Measurements from ENCODE around the gene KIT.

Gene KIT

DNA sequence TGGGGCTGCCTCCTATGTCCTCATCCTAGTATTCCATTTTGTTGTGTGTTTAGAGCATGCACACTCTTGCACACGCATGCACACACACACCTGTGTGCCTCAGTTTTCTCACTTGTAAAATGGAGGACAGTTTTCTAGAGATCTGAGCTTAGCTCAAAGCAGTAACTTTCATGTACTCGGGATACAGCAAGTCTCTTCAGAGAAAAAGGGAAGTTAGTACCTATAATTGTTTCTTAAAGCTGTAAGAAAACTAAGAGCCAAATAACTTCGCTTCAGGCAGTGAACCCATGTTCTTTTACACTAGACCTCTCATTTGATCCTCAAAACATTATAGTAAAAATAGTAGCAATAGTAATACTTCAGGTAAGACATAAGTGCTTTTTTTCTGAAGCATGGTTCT, 49.6 kb downstream of the KIT start:
- DNase-seq, result no peak

DNA sequence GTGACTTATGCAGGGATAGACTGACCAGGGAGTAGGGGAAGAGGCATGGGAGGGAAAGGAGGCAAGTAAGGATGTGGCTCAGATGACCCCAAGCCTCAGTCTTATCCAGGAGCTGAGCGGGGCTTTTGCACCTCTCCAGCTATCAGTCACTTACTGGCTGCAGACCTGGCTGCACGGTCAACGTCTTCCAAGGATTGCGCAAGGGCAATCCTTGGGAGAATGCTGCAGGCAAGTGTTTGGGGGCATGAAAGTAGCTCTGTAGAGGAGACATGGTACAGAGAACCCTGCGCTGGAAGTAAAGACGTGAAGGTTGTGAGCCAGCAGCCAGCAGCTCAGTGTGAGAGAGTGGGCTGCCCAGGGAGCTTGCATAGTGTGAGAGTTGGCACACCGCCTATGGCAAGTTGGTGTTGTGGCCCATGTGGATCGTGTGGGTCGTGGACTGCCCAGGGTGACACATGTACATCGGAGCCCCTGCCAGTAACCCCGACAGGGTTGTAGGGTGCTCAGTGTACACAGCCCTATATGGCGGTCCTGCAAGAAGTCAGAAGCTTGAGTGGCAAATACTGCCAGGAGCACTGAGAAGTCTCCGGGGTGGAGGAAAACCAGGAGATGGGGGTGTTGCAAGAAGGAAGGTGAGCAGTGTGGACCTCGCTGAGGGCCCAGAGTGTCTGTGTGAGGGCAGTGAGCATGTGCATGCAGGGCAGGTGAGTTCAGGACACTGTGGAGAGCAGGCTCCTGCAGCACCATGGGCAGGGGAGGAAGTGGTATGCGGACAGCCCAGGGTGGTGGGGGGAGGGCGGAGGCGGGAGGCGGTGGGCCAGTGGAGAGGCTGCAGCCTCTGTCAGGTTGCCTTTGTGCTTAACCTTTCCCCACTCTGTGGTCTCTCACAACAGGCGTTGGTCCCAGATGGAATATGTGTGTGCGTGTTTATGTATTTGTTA, 50.9 kb downstream of the KIT start:
- no peak for DNase-seq

DNA sequence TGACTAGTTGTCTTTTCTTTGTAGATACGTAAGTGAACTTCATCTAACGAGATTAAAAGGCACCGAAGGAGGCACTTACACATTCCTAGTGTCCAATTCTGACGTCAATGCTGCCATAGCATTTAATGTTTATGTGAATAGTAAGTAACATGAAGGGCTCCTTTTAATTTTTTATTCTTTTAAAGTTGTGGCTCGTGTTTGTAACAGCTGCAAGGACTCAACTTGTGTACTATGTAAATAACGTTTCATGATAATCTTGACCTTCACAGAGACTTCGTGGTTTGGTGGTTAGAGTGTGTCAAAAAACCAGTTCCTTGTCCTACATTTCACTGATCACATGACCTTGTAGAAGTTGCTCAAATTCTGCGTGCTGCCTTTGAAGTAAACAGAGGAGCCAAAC, 51.6 kb downstream of the KIT start:
- DNase-seq, result peak; percentile 12

DNA sequence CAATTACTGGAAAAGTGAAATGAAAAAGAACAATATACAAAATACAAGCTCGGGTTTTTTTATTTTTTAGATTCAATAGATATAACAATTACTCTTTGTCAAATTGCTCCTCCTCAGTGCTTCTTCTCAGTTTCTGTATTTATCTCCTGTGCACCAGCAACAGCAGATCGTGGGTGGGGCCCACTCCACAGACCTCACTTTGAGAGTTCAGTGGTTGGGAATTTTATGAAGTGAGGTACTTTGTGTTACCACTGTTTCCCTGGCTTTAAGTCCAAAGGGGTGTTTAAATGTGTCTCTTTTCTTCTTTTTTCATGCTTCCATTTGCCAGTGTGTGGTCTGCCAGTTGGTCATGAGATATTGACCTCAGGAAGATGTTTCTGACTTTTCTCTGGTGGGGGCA, 54.4 kb downstream of the KIT start:
- no peak for DNase-seq

DNA sequence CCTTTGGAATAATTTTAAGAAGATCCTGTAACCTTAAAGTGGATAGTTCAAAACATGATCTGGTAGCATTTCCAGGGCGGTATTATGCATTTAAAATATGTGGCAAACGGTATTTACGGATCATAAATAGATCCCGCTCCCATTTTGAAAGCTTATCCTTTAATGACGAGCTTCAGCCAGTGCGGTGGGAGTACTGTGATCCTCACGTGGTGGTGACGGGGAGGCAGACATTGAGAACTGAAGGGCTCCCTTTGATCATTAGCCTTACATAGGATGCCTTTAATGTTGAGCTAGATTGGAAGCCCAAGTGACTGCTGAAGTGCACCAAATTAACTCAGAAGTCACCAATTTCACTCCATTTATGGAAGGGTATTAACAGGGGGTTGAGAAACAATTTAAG, 56.9 kb downstream of the KIT start:
- DNase-seq, result no peak

DNA sequence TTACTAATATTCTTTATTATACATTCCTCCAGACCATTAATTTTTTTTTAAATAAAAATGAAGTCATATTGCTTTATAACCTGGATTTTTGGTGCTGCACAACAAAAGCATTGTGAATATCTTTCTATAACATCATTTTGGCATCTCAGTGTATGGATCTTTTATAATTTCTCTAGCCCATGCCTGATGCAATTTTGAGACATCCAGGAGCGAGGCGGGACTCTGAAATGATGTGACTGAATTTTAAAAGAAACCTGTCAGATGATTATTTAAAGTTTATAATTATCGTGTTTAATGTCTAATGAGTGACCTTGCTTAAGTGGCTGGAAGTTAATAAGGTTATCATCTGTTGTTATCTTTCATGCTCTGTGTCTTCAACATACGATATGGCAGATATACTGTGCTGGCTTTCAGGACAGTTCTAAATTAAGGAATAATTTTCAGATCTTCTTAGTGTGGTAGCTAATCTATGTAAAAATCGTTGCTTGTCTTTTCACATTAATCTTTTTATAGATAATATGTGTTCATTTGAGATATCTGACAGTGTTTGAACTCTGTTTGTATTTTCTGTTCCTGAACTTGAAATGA, 58.8 kb downstream of the KIT start:
- DNase-seq, result no peak

DNA sequence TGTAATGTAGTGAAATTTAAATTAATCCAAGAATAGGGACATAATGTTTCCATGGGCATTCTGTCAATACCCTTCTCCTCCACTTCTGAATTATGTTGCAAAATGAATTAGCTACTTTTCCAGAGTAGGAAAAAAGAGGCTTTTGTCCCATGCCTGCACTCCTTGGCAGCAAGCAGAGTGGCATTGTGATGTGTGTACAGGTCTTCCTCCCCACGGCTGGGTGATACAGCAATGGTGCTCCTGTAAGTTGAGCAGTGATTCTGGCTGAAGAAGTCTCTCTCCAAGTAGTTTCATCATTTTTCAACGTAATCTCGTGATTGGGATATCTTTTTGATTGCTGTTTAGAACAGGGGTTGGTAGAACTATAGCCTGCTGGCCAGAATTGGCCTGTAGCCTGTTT, 59.9 kb downstream of the KIT start:
- no peak for DNase-seq

DNA sequence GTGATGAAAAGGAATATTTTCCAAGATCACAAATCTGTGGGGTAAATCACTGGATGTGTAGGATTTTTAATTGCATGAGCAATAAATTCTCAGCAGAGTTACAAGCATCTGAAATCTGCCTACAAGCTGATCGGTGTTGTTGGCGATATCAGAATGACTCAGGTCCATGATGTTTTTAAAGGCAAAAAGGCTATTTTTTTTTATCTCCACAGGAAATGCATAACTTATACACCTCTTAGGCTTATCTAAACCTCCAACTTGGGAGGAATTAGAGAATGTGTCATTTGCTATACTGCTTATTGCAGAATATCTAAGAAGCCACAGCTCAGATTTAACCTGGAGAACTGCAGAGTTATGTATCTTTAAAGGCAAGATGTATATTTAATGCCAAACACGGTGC, 61.6 kb downstream of the KIT start:
- DNase-seq, result no peak

DNA sequence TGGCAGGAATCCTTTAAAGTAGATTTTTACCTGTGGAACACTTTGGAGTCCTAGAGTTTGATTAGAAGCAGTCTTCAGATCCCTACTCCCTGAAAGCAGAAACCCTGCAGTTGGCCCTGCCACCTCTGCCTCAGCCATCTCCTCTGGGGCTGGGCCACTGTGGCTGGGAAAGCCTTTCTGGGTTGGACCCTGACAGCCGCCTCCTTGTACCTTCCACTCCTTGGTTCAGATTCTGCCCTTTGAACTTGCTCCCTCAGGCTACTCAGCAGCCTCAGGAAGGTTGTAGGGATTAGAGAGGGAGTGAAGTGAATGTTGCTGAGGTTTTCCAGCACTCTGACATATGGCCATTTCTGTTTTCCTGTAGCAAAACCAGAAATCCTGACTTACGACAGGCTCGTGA, 65.5 kb downstream of the KIT start:
- no peak for DNase-seq

DNA sequence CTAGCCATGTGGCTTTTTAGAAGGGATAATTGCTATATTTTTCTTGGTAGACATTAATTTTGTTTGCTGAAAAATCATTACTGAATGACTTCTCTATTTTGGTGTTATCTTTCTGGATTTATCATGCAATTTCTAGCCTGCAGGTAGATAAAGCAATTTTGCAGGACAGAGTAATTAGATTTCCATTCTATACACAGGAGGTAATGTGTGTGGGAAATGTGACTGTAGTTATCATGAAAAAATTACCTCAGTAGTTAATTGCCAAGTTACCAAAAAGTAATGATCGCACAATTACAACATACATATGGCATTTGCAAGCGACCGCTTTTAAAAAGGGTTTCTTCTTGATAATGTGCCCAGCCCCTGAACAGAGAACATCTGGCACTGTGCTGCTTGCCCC, 66.1 kb downstream of the KIT start:
- DNase-seq, result no peak

DNA sequence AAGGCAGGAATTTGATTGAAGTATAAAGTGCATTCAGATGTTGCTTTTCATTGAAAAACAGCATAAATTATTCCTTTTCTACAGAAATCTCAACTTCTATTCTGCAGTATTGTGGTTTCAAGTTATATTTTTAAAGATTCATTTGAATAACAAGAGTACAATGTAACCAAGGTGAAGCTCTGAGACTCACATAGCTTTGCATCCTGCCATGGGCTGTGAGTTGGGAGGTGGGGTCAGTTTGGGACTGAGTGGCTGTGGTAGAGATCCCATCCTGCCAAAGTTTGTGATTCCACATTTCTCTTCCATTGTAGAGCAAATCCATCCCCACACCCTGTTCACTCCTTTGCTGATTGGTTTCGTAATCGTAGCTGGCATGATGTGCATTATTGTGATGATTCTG, 69.2 kb downstream of the KIT start:
- DNase-seq, result no peak

DNA sequence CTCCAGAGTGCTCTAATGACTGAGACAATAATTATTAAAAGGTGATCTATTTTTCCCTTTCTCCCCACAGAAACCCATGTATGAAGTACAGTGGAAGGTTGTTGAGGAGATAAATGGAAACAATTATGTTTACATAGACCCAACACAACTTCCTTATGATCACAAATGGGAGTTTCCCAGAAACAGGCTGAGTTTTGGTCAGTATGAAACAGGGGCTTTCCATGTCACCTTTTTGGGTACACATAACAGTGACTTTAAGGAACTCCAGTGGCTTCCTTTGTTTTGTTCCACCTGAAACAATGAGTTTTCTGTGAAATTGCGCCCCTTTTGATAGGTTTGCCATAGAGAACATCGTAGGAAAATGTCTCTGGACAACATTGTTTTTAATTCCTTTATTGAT, 69.6 kb downstream of the KIT start:
- DNase-seq, result no peak

DNA sequence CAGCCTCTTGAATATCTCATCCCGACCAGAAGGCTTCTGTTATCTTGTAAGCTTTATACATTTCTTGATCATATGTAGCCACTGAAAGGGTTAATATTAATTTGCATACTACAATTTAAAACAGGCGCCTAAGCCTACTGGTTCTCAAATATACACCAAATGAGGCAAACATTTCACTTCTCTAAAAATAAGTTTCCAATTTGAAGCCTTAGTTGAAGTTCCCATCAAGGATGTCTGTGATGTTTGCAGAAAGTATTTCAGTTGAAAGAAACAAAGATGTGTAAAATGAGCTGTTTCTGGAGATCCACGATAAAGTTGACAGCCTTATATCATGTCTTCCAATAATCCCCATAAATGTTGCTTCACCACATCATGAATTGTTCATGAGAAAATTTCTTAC, 70.6 kb downstream of the KIT start:
- DNase-seq, result no peak

DNA sequence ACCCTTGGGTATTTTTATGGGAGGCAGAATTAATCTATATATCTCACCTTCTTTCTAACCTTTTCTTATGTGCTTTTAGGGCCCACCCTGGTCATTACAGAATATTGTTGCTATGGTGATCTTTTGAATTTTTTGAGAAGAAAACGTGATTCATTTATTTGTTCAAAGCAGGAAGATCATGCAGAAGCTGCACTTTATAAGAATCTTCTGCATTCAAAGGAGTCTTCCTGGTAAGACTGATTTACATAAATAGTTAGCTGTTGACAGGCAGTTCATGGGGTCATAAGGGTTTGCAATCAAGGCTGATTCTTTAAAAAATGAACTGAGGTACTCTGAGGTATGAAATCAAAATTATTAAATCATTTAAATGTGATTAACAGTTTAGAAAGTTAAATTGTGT, 71.5 kb downstream of the KIT start:
- DNase-seq, result no peak

DNA sequence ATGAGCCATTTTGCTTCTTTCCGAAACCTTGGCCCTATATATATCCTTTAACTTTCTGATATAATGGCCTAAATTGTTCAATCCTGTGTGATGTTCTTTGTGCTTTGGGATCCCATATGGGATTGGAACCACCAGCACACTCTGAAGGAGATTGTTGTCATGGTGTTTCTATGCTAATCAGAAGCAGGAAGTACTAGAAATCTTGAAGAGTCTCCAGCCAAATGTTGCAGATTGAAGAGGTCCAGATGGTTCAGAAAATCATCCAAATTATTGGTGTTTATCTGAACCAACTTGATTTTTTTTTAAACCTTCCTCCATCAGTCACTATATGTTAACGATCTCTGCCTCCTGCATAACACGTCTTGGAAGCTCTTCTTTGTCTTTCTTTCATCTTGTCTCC, 72.8 kb downstream of the KIT start:
- no peak for DNase-seq

DNA sequence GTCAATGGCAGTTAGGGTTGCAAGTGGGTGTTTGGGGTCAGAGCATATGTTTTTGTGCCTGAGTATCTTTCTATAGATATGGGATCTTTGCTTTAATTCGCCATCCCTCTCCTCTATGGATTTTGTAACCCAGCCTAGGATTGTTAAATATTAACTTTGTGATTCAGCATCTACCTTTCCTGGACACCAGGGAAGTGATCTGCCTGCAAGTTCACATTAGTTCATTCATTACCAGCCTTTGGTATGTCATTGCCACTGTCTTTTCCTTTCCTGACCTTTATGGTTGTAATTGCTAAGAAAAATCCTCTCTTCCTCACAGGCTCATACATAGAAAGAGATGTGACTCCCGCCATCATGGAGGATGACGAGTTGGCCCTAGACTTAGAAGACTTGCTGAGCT, 73.8 kb downstream of the KIT start:
- peak; percentile 59 for DNase-seq

DNA sequence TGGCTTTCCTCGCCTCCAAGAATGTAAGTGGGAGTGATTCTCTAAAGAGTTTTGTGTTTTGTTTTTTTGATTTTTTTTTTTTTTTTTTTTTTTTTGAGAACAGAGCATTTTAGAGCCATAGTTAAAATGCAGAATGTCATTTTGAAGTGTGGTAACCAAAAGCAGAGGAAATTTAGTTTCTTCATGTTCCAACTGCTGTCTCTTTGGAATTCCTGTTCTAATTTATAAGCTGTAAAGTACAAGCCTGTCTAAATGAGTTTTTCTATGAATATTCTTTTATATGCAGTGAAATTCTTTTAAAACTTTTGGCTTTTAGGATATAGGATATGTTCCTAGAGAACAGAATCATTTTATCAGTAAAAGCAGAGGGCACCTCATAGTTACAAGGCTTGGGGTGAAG, 74.2 kb downstream of the KIT start:
- DNase-seq, result no peak

DNA sequence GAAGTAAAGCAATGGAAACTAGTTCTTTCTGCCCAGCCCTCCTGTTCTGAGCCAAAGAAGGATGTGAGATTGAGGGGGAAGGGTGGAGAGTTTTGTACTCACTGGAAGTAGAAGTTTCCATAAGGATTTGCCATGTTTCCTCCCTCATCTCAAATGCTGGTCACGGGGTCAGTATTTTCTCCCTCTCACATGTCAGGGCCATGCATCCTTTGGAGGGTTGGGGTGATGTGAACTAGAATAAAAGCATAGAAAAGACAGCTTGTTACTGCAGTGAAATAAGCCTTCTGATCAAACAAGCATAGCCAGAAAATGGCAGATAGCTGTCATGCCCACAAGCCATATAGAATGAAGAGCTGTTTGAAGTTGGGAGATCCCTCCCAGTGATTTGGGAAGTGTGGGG, 79.7 kb downstream of the KIT start:
- DNase-seq, result no peak

DNA sequence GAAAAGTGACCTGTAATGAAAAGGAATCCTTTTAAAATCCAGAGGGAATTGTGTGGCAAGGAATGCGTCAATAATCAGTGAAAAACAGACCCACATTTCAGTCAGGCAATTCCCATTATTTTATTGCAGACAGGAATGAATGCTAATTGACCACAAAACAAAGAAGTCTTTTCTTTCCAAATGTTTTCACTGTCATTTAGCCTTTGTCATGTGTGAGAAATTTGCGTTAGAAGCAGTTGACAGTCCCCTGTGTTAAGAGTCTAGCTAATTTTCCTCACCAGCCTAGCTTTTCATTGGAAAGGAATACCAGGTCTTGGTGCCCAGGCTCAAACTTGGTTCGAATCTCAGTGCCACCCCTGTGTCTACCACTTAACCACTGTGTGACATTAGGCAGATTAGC, 83.4 kb downstream of the KIT start:
- no peak for DNase-seq

DNA sequence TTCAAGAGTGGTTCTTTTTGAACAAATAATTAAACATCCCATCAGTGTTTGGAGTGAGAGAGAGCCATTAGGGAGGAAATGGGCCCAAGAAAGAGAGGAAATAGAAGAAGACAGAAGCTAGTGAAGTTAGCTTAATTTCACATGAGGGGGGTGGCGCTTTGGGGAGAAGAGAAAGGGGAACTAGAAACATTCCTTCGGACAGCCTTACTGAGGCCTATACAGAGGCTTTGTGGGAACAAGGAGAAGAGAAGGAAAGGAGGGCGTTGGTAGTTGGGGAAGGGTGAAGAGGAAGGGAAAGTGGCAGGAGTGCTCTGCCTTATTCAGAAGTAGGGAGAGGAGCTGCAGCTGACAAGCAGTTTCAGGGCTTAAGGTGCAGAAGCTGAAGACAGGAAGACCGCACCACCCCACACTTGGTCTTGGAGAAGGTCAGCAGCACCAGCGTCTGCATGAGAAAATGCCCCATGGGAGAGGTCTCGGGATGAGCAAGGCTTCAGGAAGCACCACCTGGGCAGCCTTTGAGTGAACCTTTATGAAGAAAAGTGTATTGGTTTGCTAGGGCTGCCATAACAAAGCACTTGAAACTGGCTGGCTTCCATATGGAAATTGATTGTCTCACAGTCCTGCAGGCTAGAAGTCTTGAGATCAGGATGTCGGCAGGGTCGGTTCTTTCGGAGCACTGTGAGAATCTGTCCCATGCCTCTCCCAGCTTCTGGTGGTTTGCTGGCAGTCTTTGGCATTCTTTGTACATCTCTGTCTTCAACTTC, 85.1 kb downstream of the KIT start:
- DNase-seq, result no peak

DNA sequence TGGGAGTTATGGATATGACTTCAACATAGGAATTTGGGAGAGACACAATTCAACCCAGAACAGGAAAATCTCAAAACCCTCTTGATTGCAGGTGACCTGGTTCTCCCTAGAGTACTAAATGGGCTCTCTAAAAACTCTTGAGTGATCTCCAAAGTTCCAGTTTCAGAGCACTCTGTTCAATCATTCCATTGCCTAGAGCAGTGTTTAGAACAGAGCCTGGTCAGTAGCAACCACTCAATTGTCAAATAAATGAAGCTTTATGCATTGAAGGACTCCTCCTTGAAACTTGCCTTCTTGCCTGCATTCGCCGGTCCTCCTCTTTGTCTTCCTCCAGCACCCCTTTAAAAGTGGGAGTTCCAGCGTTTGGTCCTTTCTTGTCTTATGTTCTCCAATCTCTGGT, 85.8 kb downstream of the KIT start:
- DNase-seq, result no peak

DNA sequence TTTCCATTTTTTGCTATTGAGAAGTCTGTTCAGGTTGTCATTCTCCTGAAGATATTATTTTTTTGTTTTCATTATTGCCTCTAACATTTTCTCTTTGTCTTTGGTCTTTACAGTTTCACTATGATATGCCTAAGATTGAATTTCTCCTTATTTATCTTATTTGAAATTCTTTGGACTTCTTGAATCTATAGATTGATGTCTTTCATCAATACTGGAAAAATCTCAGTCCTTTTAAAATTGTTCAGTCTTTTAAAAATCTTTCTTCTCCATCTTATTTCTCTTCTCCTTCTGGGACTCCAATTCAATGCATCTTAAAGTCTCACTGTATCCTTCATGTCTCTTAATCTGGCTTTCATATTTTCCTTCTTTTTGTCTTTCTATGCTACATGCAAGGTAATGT, 86.7 kb downstream of the KIT start:
- DNase-seq, result no peak

DNA sequence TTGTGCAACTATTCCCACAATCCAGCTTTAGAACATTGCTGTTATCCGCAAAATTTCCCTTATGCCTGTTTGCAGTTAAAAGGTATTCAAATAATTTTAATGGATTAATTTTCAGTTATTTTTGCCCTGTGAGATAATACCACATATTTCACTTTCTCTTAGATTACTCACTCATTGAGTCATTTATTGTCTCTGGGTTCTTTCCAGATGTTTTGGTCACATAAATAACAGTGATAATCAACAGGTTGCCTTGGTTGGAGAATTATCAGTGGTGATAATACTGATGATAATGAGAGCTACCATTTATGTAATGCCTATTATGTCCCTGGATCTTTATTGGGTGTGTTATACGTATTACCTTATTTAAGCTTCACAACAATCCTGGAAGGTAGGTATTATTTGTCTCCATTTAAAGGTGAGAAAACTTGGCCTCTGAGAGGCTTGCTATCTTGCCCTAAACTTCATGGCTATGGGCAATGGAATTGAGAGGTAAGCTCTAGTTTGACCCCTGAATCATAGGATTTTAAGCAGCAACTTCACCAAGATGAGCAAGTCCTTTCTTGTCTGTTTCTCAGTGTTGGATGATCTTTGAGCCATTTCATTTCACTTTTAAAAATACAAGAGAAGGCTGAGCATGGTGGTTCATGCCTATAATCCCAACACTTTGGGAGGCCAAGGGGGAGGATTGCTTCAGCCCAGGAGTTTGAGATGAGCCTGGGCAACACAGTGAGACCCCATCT, 87.4 kb downstream of the KIT start:
- DNase-seq, result no peak

All from DMS53 (cell line).